Muscle of back (tissue), 13 donors: ENCODE measurements around the gene PLCD3. TPM values are rescaled to one million over a fixed set of nuclear protein-coding genes. Genes with fewer than 3 reads are reported as not detected.

Source experiments
- DNase-seq, 3 donors: peaks; one replicate each; pipeline versions ENCODE4 v3.0.0 to v3.0.0-alpha.2; 2013
- long read RNA-seq, 9 donors: transcript quantifications; one replicate each; lab custom pipeline, GENCODE V29; 2026
- polyA plus RNA-seq, 10 donors: library from polyadenylated mRNA; unstranded; fragments of 120-200 nt; gene quantifications; one replicate each; pipeline ENCODE4 v1.2.1, GENCODE V29; 2013; ENCODE audit not compliant: insufficient read length in 10 of 10

PLCD3 gene
- 10 to 100 TPM; 20.3 to 38.5 (median 32.2) TPM for polyA plus RNA-seq
- long read RNA-seq, donor 1, full-length matches to known transcripts, result 2 of 2 reads
- long read RNA-seq, donor 1, partial matches to known transcripts, result 0 of 2 reads
- long read RNA-seq, donor 1, other reads (novel, unspliced or antisense), result 0 of 2 reads
- long read RNA-seq, donor 2, partial matches to known transcripts, result 9 of 9 reads
- long read RNA-seq, donor 2, other reads (novel, unspliced or antisense), result 0 of 9 reads
- long read RNA-seq, donor 3, result 0 reads
- long read RNA-seq, donor 4, result 0 reads
- long read RNA-seq, donor 5, partial matches to known transcripts, result 7 of 8 reads
- long read RNA-seq, donor 5, other reads (novel, unspliced or antisense), result 0 of 8 reads
- long read RNA-seq, donor 6, full-length matches to known transcripts, result 1 of 1 reads
- long read RNA-seq, donor 6, partial matches to known transcripts, result 0 of 1 reads
- long read RNA-seq, donor 6, other reads (novel, unspliced or antisense), result 0 of 1 reads
- long read RNA-seq, donor 7, full-length matches to known transcripts, result 1 of 1 reads
- long read RNA-seq, donor 7, partial matches to known transcripts, result 0 of 1 reads
- long read RNA-seq, donor 7, other reads (novel, unspliced or antisense), result 0 of 1 reads
- long read RNA-seq, donor 8, partial matches to known transcripts, result 0 of 1 reads
- long read RNA-seq, donor 8, other reads (novel, unspliced or antisense), result 0 of 1 reads
- long read RNA-seq, donor 9, result 0 reads

DNA sequence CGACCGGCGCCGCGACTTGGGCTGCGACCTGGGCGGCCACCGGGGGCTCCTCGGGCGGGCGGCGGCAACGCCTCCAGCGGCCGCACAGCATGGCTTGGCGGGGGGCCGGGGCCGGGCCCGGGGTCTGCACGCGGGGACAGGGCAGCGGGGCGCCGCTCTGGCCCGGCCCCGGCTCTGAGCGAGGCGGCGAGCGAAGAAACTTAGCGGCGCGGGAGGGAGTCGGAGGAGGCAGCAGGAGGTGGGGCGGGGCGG, at the start of gene PLCD3:
Gene PLCD3, minus strand, starts transcription at position 196 of the 252 bp plus-strand sequence. Its CDS starts 105 bp downstream, at position 91.
- DNase-seq, result no peak

- DNase-seq, result no peak
Observed at GRCh38 chr17:45177563-45177962, 45.2 kb upstream of the PLCD3 start.

DNA sequence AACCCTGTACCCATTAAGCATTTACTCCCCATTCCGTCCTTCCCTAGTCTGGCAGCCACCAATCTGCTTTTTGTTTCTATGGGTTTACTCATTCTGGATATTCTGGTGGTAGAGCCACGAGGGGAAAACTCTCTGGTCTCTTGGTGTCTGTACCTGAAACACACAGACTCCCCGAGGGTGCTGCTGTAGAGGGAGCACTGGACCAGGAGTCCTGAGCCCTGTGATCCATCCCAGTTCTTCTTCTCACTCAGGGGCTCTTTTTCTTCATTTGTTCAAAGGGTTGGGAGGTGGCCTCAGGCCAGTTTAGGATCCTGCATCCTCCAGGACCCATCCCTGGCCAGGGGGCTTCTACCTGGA, 43.4 kb upstream of the PLCD3 start:
- DNase-seq, result no peak

GRCh38 chr17:45172541-45173286, 40.4 kb upstream of the PLCD3 start:
- DNase-seq, result peak; percentile 72 to 82 (median 82)

DNA sequence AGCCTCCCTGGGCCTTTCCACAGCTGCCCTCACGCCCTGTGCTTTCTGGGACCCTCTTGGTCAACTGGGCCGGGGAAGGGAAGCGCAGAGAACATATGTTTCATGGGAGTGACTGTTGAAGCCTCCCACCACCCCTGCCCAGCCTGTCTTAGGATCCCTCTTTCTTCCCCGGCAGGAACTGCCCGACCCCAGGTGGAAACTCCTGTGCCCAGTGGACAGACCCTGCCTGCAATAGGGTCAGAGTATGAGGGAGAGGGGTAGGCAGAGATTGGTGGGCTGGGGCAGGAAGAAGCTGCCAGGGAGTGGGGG, 39.9 kb upstream of the PLCD3 start:
- no peak for DNase-seq

- peak; percentile 75 to 88 (median 82) for DNase-seq
Observed at GRCh38 chr17:45171338-45172231, 39.3 kb upstream of the PLCD3 start.

DNA sequence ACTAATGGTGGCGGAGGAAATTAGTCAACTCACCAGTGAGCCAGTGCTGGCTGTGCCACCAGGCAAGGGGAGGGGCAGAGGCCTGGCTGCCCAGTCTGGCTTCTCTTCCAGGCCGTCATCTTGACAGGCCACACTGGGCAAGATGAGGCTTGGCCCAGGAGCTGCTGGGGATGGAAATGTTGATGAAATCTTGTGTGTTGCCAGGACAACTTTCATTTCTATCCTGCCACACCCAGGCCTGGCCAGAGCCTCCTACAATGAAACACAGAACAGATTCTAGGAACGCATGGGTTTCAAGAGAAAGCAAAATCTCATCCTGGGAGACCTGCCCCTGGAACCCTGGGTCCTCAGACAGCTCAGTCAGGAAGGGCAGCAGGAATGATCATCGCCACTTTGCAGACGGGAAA, 38.6 kb upstream of the PLCD3 start:
- DNase-seq, result peak in 2 of 3 donors; percentile 76 to 88

DNA sequence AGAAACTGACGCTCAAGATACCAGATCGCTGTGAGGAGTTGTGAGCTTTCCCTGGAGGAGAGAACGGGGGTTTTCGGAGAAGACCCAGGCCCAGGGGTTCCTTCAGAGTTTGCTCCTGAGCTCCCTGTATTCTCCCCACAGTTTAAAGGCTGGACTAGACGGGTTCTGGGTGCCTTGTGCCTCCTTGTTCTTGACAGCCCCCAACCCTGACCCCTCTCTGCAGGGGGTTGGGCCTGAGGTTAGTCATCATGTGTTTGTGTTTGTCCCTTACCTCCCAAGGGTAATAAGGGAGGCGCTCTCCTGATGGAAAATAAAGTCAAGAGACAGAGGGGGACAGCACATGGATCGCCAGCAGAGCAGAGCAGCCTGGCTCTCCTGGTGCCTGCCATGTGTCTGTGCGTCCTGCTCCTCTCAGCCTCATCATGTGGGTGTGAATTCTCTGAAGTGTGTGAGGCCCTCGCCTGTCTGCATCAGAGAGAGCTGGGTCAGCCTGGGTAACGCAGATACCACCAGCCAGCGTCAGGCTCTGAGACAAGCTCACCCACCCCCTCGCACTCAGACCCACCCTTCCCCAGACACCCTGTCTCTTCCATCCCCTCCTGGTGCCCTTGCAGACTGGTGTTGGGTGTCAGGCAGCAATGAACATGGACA, 38.1 kb upstream of the PLCD3 start:
- DNase-seq, result no peak

GRCh38 chr17:45168991-45169752, 36.9 kb upstream of the PLCD3 start:
- DNase-seq, result no peak

GRCh38 chr17:45164734-45165269, 32.5 kb upstream of the PLCD3 start:
- no peak for DNase-seq

DNA sequence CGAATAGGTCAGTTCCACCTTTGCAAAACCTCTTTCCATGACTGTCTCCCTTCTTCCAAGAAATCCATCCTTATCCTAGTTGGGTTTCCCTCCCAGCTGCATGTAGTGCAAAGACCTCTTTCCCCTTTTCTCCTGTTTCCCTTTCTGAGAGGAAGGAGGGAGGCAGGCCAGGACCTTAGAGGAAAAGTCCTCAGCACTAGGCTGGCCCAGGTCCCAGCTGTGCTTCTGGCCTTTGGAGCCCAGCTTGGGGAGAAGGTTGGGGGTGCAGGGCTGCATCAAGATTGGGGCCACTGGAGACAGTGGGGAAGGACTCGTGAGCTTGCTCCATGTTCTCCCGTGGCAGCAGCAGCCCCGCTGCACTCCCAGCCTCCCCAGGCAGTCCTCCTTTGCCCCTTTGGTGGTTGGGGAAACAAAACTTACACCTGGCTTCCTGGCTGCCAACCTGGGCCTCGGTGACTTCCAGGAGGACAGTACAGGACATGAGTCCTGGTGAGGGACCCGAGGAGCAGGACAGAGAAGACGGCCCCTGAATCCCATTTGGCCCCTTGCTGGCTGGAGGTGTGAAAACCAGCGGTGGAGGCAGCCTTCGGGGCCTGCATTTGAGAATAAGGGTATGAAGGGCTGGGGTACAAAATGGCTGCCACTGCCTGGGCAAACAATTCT, 29.8 kb upstream of the PLCD3 start:
- no peak for DNase-seq

GRCh38 chr17:45161288-45162024, 29.1 kb upstream of the PLCD3 start, which contains the start of gene HEXIM2:
Gene HEXIM2 (plus strand): TSS chr17:45161875. CDS start chr17:45162794, 919 bp downstream.
- DNase-seq, result peak; percentile 100

DNA sequence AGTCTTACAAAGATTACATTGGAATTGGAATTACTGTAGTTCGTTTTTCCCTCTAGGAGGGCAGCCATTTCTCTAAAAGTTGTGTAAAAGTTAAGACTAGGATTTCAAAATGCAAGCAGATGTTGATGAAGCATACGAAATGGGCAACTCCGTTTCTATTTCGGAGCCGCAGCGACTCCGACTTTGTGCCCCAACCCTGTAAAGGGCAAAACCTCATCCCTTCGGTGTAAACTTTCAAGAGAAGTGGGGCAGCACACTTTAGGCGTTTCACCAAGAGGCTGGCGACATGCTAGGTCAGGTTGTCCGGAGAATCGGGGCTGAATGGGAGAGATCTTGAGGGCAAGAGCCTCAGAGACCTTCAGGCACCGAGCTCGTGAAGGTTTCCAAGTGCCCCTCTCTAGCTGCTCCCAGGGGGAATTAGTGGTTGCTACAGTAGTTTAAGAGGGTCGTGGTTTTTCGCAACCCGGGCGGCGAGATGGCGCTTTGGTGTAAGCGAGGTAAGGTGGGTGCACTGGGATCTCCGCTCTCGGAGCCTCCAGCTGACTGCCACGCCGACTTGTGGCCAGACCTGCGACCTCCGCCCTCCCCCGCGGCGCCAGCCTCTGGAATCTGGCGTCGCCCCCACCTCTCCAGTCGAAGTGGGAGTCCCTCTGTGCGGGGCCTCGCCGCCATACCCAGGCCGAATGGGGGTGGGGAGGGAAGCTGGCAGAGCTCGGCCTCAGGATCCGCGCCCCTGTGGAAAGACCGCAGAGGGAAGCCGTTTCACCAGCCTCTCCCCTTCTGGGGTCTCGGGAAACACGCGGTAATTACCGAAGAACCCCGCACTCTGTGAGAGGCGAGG, 28.4 kb upstream of the PLCD3 start:
- peak; percentile 75 to 93 (median 81) for DNase-seq

DNA sequence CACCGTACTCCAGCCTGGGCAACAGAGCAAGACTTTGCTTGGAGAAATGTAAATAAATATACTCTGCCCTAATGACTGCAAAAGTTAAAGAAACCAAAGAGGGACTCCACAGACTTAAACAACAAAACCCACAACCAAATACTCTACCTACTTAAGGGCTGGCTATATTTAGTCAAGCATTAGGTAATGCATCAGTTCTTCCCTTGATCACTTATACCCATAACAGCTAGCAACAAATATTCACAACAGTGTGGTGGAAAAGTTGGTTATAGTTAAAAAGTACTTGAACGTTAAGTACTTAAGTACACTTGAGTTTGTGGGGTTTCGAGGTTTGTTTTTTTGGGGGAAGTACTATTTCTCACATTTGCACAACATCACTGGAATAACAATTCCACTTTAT, 23.9 kb upstream of the PLCD3 start:
- no peak for DNase-seq

DNA sequence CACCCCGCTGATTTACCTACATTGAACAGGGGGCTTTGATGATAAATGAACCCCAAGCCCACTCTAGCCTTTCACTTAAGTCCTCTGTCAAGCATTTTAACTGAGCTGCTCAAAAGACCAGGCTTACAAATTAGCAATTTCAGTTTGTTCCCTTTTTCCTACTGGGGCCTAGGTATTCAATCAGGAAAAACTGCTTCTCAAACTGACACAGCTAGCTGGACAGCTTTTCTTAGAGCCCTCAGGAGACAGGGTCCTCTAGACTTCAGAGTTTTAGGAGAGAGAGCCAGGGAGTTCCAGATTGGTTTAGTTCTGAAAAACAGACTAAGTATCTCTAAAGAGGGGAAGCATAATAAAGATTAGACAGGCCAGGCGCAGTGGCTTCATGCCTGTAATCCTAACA, 23.2 kb upstream of the PLCD3 start:
- DNase-seq, result no peak

DNA sequence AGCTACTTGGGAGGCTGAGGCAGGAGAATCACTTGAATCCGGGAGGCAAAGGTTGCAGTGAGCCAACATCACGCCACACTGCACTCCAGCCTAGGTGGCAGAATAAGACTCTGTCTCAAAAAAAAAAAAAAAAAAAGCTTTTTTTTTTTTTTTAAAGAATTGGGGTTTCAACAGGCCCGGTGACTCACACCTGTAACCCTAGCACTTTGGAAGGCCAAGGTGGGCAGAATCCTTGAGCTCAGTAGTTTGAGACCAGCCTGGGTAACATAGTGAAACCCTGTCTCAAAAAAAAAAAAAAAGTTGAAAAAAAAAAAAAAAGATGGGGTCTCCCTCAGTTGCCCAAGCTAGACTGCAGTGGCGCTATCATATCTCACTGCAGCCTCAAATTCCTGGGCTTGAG, 22.7 kb upstream of the PLCD3 start:
- DNase-seq, result no peak

DNA sequence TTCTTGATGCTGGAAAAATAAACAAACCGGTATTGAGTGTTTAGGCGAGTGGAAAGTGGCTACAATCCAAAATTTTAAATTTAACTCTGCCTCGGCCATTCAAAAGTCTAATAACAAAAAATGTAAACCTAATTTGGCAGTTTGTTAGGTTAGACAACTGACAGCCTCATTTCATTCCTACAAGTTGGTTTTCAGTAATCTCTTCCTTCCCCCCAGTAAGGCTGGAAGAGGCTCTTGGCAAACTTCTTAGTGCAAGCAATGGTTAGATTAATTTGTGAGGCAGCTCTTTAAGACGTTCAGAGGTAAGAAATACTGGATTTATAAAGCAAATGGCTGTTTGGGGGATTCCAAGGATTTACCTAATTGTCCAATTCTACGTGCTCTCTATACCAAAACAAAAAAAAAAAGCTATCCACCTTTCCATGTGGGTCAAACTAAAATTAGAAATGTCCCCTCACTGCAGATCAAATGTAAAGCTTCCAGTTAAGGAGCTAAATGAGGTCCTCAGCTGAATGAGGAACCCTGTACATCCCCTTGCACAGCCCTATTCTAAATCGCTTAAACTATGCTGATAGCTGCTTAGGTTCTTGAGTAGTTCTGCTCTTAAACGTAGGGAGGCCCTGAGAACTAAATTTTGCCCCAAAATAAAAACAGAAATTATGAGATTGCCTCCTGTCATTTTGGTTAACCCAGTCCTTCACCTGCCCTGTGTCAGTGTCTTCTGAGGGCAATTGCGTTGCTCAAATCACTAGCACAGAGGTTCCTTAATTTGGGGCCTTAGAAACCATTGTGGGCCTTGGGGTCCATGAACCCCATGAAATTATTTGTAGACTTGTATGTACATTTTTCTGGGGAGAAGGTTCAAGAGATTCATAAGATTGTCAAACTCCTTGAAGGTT, 18.8 kb upstream of the PLCD3 start:
- DNase-seq, result peak in 1 of 3 donors; percentile 70
